Posterior cingulate gyrus (tissue), 11 donors: Measurements from ENCODE around the gene NME7.
A peak's percentile ranks its signal among the peaks of the same experiment; 100 is the strongest.

ENCODE experiments used
- DNase-seq, 10 donors: peaks; one replicate each; pipeline versions ENCODE4 v3.0.0 to v3.0.0-alpha.2; 2020 to 2021; ENCODE audit warnings: mixed read lengths in 3 of 10
- intact Hi-C: fragments of 100-400 bp; cut with DNase I; formaldehyde crosslinking; loops from one replicate; pipeline ENCODE4 v1.15.1; 2023

Gene NME7

GRCh38 chr1:169102567-169102966, 265.0 kb downstream of the NME7 start:
- intact Hi-C loops: no loop called here
- DNase-seq: peak in 6 of 10 donors; percentile 29 to 93 (median 72)

GRCh38 chr1:169100651-169101088, 266.9 kb downstream of the NME7 start:
- no peak for DNase-seq
- intact Hi-C loops: no loop called here

- no peak for DNase-seq
- intact Hi-C loops: no loop called here
Measured at GRCh38 chr1:169100208-169100607, 267.4 kb downstream of the NME7 start.

- intact Hi-C loops: no loop called here
Measured at GRCh38 chr1:169099561-169099960, 268.0 kb downstream of the NME7 start.

GRCh38 chr1:169098380-169098779, 269.2 kb downstream of the NME7 start:
- intact Hi-C loops: no loop called here
- no peak for DNase-seq

More at GRCh38 chr1:169099561-169099960, 268.0 kb downstream of the NME7 start:
- no peak for DNase-seq

GRCh38 chr1:169094897-169095569, 272.6 kb downstream of the NME7 start:
- intact Hi-C loops: no loop called here
- no peak for DNase-seq

- intact Hi-C loops: no loop called here
- DNase-seq: no peak
Measured at GRCh38 chr1:169092399-169092798, 275.2 kb downstream of the NME7 start.

DNA sequence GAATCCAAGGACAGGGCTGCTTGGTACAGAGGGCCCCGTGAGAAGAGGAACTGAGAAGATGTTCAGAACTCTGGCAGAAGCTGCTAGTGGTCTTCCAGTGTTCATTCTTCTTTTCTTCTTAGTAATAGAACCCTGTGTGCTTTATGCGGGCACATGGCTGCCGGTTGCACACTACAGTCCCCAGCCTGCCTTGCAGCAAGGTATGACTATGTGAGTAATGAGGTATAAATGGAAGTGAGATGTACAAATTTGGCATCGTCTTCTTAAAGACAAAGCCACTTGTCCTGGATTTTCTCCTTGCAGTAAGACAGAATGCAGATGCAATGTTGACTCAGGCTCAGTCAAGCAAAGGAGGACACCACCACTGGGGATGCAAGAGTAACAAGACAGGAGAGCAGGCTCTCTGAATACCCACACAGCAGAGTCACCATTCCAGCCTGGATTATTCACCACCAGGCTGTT, 276.1 kb downstream of the NME7 start:
- DNase-seq: peak in 4 of 10 donors; percentile 54 to 89 (median 84)
- intact Hi-C loops: no loop called here

DNA sequence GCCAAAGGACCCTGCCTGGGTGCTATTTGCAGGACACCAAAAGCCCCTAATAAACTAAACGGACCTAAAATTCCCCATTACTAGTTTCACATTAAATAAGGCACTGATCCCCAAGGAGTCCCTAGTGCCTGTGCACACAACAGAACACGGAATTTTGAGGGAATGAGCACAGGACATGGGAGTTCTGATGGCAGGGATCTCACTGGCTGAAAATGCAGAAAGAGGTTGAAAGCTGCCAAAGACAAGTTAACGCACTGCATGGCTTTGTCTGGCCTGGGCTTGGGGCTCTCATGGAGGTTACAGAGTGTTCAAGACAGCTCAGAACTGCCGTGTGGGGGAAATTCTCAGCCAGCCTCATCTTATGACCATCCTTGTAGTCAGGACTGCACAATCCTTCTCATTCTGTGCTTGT, 276.7 kb downstream of the NME7 start:
- no peak for DNase-seq
- intact Hi-C loops: no loop called here

DNA sequence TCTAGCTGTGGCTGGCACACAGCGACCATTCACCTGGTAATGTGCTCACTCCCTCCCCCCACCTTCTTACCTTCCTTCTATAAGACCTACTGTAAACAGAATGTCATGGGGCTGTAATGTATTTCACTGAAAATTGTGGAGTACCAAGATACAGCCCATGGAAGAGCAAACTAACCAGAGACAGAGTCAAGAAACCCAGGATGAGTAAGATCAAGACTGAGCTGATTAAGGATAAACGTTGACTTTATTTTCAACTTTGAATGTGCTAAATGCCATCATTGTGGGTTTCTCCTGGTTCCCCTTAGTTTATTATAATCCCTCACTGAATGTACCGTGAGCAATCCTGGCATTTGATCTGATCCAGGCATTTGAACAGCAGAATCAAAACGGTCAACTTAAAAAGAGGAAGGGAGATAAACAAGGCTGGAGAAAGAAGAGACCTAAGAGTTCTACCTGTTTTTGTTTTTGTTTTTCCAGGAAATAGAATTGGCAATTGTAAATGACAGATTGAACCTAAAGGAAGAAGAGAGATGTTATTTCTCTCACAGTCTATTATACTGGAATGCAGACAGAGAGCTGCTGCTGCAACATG, 277.2 kb downstream of the NME7 start:
- no peak for DNase-seq
- intact Hi-C loops: no loop called here

DNA sequence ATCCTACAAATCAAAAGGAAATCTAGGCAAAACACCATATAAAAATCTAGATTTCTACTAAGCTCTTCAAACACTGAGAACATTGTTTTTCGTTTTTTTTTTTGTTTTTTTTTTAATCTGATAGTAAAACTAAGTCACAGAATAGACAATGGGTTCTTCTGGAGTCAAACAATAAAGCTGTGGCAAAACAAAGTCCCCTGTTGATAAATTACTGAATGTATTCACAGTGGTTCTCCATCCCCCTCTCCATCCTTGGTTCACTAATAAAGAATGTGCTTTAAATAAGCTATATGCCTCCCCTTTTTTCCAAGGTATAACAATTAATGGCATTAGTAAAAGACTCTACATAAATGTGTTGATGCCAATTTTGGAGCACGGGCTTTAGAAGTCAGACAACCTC, 277.8 kb downstream of the NME7 start:
- DNase-seq: no peak
- intact Hi-C loops: no loop called here

DNA sequence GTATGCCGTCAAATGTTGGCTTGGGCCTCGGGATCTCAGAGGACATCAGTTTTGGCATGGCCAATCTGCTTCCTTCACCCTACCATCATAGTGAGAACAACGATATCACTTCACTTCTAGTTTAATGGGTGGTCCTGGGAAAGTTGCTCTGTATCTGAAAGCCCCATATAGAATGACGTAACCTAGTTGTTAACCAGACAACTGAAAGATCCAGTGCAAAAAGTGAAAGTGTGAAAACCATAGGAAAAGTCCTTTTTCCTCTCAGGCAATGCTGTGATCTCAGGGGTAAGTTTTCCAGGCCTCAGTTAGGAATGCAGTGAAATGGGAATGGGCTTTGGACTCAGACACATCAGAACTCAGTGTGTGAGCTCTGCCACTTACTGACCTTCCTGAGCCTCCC, 279.7 kb downstream of the NME7 start:
- DNase-seq: no peak
- intact Hi-C loops: no loop called here

GRCh38 chr1:169086603-169087455, 280.8 kb downstream of the NME7 start:
- DNase-seq: no peak
- intact Hi-C loops: no loop called here

GRCh38 chr1:169085911-169086310, 281.7 kb downstream of the NME7 start:
- DNase-seq: no peak
- intact Hi-C loops: no loop called here
